HG03432 (cell line): ENCODE results near the gene YTHDC1.
"Not testable (repeated sequence)": the region's sequence is repeated elsewhere in the genome, so short reads cannot be mapped to it uniquely, and the experiment has no call there.

Experiments
- ATAC-seq: cut with Tn5 transposase; IDR thresholded peaks from one replicate; pipeline ENCODE4 v1.9.1; 2021; ENCODE audit warnings: mild to moderate bottlenecking, moderate library complexity; ENCODE audit not compliant: unreplicated experiment

Gene YTHDC1

GRCh38 chr4:68349649-68350360 is at the start of gene YTHDC1:
Gene YTHDC1 (minus strand): TSS chr4:68350090. CDS start chr4:68349753, 337 bp downstream.
- peak; percentile 96 for ATAC-seq

- no peak for ATAC-seq
Measured at GRCh38 chr4:68399306-68399705, 49.4 kb upstream of the YTHDC1 start.

GRCh38 chr4:68396756-68397155 is 46.9 kb upstream of the YTHDC1 start:
- ATAC-seq: no peak

- no peak for ATAC-seq
Measured at GRCh38 chr4:68391436-68391835, 41.5 kb upstream of the YTHDC1 start.

GRCh38 chr4:68390205-68390935 is 40.5 kb upstream of the YTHDC1 start:
- ATAC-seq: no peak

GRCh38 chr4:68389386-68389913 is 39.6 kb upstream of the YTHDC1 start:
- not testable (repeated sequence) for ATAC-seq

DNA sequence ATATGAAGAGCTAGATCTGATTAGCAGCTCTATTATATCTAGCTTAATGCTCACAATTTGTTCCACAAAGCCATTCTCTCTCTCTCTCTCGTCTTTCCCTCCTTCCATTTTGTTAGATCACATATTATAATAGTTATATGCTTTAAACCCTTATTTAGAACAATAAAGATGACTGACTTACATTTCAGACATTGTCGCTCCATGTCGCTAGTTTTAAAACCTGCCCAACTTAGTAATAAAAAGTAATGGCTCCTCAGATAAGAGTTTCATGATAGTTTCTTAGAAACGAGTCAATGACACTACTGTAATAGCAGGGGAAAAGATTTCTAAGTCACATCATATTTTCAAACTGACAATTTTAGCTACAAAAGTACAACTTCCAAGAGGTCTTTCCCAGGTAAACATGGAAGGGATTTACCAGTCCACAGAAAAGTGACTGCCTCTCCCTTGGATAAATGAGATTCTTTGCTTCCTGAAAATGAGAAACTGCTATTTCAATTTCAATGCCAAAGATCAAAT is 38.5 kb upstream of the YTHDC1 start:
- ATAC-seq: no peak

DNA sequence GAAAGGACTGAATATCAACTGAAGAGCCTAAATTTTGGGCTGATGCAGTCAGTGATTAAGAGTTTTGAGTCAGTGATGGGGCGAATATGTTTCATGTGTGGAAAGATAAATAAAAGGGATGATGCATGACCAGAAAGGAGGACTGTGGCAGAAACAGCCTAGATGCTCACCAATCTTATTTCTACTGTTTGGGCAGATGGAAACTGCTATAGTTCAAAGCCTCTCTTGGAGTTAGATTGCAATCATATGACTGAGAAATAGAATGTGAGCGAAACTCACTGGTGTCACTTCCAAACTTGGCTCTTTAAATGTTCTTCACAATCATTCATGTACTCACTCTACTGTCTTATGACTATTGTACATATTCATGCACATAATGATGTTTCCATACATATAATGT is 35.4 kb upstream of the YTHDC1 start:
- ATAC-seq: no peak

GRCh38 chr4:68383115-68383514 is 33.2 kb upstream of the YTHDC1 start:
- no peak for ATAC-seq

GRCh38 chr4:68378226-68378625 is 28.3 kb upstream of the YTHDC1 start:
- no peak for ATAC-seq

DNA sequence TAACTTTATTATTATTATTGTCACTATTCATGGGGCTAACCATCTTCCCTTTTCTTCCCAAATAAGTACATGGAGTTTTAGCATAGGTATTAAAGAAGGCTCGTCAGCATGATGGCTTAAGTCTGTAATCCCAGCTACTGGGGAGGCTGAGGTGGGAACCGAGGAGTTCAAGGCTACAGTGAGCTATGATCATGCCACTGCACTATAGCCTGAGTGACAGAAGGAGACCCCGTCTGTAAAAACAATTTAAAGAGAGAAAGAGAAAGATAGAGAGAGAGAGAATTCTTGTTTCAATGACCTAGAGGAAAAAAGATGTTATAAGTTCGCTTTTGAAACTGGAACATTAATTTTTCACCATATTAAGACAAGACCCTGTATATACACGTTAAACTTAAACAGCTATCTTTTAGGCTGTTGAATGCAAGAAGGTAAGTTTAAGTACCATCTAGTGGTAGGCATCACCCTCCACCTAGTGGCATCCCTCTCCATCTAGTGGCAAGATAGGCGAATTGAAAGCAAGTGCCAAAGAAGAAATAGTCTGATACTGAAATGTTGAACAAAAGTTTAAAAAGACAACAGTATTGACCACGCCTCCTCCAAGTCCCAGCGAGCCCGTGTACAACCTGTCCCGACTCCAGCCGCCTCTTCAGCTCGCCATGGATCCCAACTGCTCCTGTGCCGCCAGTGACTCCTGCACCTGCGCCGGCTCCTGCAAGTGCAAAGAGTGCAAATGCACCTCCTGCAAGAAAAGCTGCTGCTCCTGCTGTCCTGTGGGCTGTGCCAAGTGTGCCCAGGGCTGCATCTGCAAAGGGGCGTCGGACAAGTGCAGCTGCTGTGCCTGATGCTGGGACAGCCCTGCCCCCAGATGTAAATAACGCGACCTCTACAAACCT is 26.0 kb upstream of the YTHDC1 start:
- peak; percentile 89 for ATAC-seq

GRCh38 chr4:68373513-68373912 is 23.6 kb upstream of the YTHDC1 start:
- ATAC-seq: peak; percentile 78

- no peak for ATAC-seq
Measured at GRCh38 chr4:68372588-68372987, 22.7 kb upstream of the YTHDC1 start.

DNA sequence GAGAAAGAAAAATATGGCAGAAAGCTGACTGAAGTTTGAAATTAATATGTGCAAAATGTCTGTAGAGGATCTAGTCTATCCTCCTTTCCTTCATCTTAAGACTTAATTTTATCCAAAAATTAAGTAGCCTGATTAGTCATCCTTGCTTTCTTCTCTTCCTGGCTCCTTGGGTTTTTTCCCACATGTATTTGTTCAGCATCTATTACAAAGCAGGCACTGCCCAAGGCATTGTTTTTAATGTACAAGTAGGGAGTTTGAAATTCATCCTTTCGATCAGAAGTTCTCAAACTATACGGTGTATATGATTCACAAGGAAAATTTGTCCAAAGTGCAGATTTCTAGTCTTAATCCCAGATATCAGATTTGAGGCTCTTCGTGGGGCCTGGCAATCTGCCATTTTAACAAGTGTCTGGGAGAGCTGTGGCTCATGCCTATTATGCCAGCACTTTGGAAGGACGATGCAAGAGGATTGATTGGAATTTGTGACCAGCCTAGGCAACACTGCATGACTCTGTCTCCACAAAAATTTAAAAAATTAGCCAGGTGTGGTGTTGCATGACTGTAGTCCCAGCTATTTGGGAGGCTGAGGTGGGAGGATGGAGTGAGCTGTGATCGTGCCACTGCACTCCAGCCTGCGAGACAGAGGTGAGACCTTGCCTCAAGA is 19.4 kb upstream of the YTHDC1 start:
- ATAC-seq: no peak

GRCh38 chr4:68368691-68369131 is 18.8 kb upstream of the YTHDC1 start:
- no peak for ATAC-seq

DNA sequence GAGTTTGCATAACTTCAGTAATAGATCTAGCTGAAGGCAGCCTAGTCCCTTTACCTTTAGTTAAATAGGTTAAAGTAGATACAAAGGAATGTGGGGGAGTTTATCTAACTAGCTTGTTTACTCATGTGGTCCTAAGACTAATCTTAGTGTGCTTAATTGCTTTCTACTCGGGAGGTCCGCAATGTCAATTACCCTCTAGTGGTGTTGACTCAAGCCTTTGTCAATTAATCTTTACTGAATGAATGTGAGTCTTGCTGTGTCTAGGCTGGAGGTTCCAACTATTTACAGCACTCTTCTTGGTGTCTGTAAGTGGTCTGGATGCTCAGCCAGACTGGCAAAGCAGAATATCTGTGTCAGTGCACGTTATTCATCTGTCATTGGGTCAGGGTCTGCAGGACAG is 17.9 kb upstream of the YTHDC1 start:
- no peak for ATAC-seq

GRCh38 chr4:68366600-68366999 is 16.7 kb upstream of the YTHDC1 start:
- no peak for ATAC-seq

DNA sequence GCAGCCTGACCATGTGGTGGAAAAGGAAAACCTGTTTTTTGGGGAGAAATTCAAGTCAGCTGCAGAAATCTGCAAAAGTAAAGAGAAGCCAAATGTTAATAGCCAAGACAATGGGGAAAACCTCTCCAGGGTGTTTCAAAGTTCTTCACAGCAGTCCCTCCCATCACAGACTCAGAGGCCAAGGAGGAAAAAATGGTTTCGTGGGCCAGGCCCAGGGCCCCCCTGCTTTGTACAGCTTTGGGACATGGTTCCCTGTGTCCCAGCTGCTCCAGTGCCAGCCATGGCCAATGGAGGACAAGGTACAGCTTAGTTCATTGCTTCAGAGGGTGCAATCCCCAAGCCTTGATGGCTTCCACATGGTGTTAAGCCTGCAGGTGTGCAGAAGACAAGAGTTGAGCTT is 15.2 kb upstream of the YTHDC1 start:
- ATAC-seq: no peak

DNA sequence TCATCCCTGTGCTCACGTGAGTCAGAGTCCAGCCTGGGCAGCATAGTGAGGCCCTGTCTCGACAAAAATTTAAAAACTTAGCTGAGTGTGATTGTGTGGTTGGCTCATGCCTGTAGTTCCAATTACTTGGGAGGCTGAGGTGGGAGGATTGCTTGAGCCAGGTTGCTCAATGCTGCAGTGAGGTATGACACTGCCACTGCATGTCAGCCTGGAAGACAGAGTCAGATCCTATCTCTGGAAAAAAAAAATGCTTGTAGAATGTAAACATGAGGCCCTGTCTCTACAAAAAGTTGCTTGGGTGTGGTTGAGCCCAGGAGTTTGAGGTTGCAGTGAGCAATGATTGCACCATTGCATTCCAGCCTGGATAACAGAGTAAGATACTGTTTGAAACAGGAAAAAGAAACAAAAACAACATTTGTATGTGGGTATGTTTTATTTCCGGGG is 11.3 kb upstream of the YTHDC1 start:
- ATAC-seq: no peak

DNA sequence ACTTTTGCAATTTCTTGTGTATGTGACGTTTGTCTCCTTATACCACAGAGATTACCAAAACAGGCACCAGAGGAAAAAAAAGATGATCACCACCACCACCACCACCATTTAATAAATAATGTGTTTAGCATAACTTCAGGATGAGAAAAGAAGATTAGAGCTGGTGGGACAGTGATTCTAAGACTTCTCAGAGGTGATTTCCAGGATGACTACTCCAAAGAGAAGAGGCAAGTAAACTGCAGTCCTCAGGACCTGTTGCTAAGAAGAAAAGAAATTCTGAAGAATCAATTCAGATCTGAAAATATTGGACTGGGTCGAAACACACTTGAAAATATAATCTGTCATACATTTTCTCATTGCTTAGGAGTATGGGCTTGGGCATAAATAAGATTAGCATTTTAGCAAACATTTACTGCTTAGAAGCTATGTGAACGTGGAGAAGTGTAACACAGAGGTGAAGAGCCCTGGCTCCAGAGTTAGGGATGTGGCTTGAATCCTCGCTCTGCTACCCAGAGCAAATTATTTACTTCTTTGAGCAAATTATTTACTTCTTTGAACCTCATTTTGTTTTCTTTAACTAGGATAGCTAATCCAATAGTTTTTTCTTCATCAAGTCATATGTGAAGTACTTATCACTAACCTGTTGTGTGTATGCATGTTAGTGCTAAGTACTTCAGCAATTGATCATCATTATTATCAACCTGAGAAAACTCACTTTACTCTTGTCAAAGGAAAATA is 10.5 kb upstream of the YTHDC1 start:
- no peak for ATAC-seq
